Loucy (cell line): ENCODE measurements around the gene HHATL.

Source experiments
- CTCF ChIP-seq: fragments of 200-600 bp; sonication (generic); conservative IDR thresholded peaks from 2 replicates; pipeline ENCODE4 v1.5.1; 2014; ENCODE audit warnings: mild to moderate bottlenecking, antibody characterized with exemption, low read length
- EZH2phosphoT487 ChIP-seq: fragments of 200-600 bp; IDR thresholded peaks from 2 replicates; pipeline ENCODE4 v1.6.1; 2018; ENCODE audit warnings: antibody characterized with exemption, mild to moderate bottlenecking, moderate library complexity, borderline replicate concordance

- no peak for TF ChIP-seq CTCF
- TF ChIP-seq EZH2phosphoT487: no peak
Measured at GRCh38 chr3:42749025-42749752, 46.6 kb upstream of the HHATL start.
